Measurements from ENCODE around the gene DNAI1.

GRCh38 chr9:34563262-34563661 is 104.7 kb downstream of the DNAI1 start:
- TF ChIP-seq CTCF (conservative IDR thresholded peaks at IDR 0.05; ENCODE audit: low read depth, low read length) = no peak
- no peak for TF ChIP-seq POLR2A (IDR thresholded peaks at IDR 0.05; ENCODE audit: low read depth, low read length)
- TF ChIP-seq MAZ (IDR thresholded peaks at IDR 0.05; ENCODE audit: borderline replicate concordance, low read depth, low read length) = no peak
- no peak for TF ChIP-seq RFX5 (IDR thresholded peaks at IDR 0.05; ENCODE audit: low read depth, low read length)
- no peak for TF ChIP-seq RCOR1 (IDR thresholded peaks at IDR 0.05; ENCODE audit: insufficient replicate concordance, low read length)
- TF ChIP-seq CHD1 (IDR thresholded peaks at IDR 0.05; ENCODE audit: low read depth, low read length) = no peak
- no peak for TF ChIP-seq MXI1 (IDR thresholded peaks at IDR 0.05; ENCODE audit: borderline replicate concordance, low read depth, low read length)
- no peak for TF ChIP-seq FOS (IDR thresholded peaks at IDR 0.05; ENCODE audit: low read depth, low read length)

Measured in IMR-90 (cell line).